Upper lobe of left lung (tissue), 4 donors: ENCODE measurements around the gene DOCK4.

Source experiments
- CTCF ChIP-seq, 6 experiments: fragments of 450-650 bp in 4 of 6; fragments of 200-600 bp in 2 of 6; sonication (generic) in 2 of 6; IDR thresholded peaks; one replicate each; pipeline ENCODE4 v1.5.1; 2016 to 2019; ENCODE audit warnings: antibody characterized with exemption in 6 of 6
- EP300 ChIP-seq, 4 donors: sonication (generic); formaldehyde crosslinking; IDR thresholded peaks; one replicate each; pipeline ENCODE4 v1.5.1; 2017; ENCODE audit warnings: antibody characterized with exemption in 4 of 4, control low read depth in 2 of 4
- POLR2A ChIP-seq, 4 donors: fragments of 450-650 bp; IDR thresholded peaks; one replicate each; pipeline ENCODE4 v1.5.1; 2016 to 2017; ENCODE audit warnings: antibody characterized with exemption in 4 of 4, mild to moderate bottlenecking in 2 of 4
- POLR2AphosphoS5 ChIP-seq, 2 donors: sonication (generic); formaldehyde crosslinking; IDR thresholded peaks; one replicate each; pipeline ENCODE4 v1.5.1; 2017; ENCODE audit warnings: antibody characterized with exemption in 2 of 2

DNA sequence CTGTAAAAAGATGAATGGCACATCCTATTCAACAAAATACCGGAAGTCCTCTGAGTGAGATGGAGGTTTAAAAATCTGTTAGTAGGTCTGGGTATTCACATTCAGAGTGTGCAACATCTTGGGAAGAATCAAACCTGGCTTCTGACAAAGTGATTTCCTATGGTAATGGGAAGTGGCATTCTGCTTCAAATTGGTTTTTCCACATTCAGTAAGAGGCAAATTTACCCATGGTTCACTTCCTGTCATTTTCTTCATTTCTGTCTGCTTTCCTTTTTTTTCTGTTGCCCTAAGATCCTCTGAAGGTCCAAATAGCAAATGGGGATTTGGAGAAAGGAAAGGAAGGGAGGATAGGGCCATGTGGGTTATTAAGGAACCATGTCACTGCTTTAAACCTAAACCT, 218.3 kb downstream of the DOCK4 start:
- TF ChIP-seq CTCF (IDR thresholded peaks at IDR 0.05): no peak
- no peak for TF ChIP-seq EP300 (IDR thresholded peaks at IDR 0.05)
- no peak for TF ChIP-seq POLR2A (IDR thresholded peaks at IDR 0.05)
- no peak for TF ChIP-seq POLR2AphosphoS5 (IDR thresholded peaks at IDR 0.05)
